A673 (cell line): Measurements from ENCODE around the gene PRSS3.

Source experiments
- CTCF ChIP-seq: fragments of 300-800, 200-600 bp; sonication (generic); conservative IDR thresholded peaks from 2 replicates; pipeline ENCODE4 v1.5.1; 2017; ENCODE audit warnings: low read depth, mild to moderate bottlenecking, antibody characterized with exemption, low read length, moderate library complexity, mixed read lengths
- EZH2 ChIP-seq: fragments of 200-600 bp; sonication (generic); IDR thresholded peaks from 2 replicates; pipeline ENCODE4 v1.6.1; 2017; ENCODE audit warnings: borderline replicate concordance, low read depth, mild to moderate bottlenecking, mixed read lengths, antibody characterized with exemption, low read length; ENCODE audit not compliant: poor library complexity, severe bottlenecking

GRCh38 chr9:33846231-33846630 lies 50.9 kb downstream of the PRSS3 start:
- TF ChIP-seq EZH2 (no peak), CTCF (no peak)
